A673 (cell line): ENCODE measurements around the gene PML. TPM values are rescaled to one million over a fixed set of nuclear protein-coding genes. Genes with fewer than 3 reads are reported as not detected.

ENCODE experiments used
- BruUV-seq: library from RNA; stranded (reverse); fragments of 400-500 nt; replicated peaks from 2 replicates; lab custom pipeline; 2021; lab: Mats Ljungman, UMichigan
- CTCF ChIA-PET: fragments of 300-600 bp; sonication (Branson Sonifier 250); formaldehyde crosslinking; loops from one replicate; lab custom pipeline; 2022; ENCODE audit warnings: antibody characterized with exemption; lab: Charles Lee
- POLR2A ChIA-PET: fragments of 300-600 bp; sonication (Branson Sonifier 250); formaldehyde crosslinking; loops from one replicate; lab custom pipeline; 2022; ENCODE audit warnings: antibody characterized with exemption; ENCODE audit not compliant: low non-redundant PET; lab: Charles Lee
- DNase-seq: peaks from one replicate; pipeline ENCODE4 v3.0.0-alpha.2; 2015; ENCODE audit warnings: low spot score
- H3K27ac ChIP-seq: fragments of 200-600 bp; sonication (generic); 2 replicates; pipeline ENCODE4 v1.5.1; 2016; ENCODE audit warnings: mixed run types, low read depth, mild to moderate bottlenecking, mixed read lengths, antibody characterized with exemption, low read length; ENCODE audit not compliant: poor library complexity, severe bottlenecking
- H3K27me3 ChIP-seq: fragments of 200-600 bp; sonication (generic); replicated peaks from 2 replicates; pipeline ENCODE4 v1.6.1; 2017; ENCODE audit warnings: mixed run types, low read depth, mild to moderate bottlenecking, mixed read lengths, antibody characterized with exemption, low read length; ENCODE audit not compliant: insufficient read depth, poor library complexity
- H3K36me3 ChIP-seq: fragments of 200-600 bp; sonication (generic); 2 replicates; pipeline ENCODE4 v1.6.1; 2016; ENCODE audit warnings: mixed run types, mild to moderate bottlenecking, mixed read lengths, antibody characterized with exemption, low read length; ENCODE audit not compliant: insufficient read depth, poor library complexity, severe bottlenecking
- H3K4me1 ChIP-seq: fragments of 200-600 bp; sonication (generic); 2 replicates; pipeline ENCODE4 v1.6.1; 2017; ENCODE audit warnings: mixed run types, mild to moderate bottlenecking, mixed read lengths, antibody characterized with exemption, low read length; ENCODE audit not compliant: insufficient read depth, poor library complexity, severe bottlenecking
- H3K4me3 ChIP-seq: fragments of 200-600 bp; sonication (generic); 2 replicates; pipeline ENCODE4 v1.5.1; 2016; ENCODE audit warnings: low read depth, mixed run types, mild to moderate bottlenecking, mixed read lengths, low read length; ENCODE audit not compliant: poor library complexity, severe bottlenecking
- H3K9me3 ChIP-seq: fragments of 200-600 bp; sonication (generic); 2 replicates; pipeline ENCODE4 v1.6.1; 2016; ENCODE audit warnings: mixed run types, low read depth, mild to moderate bottlenecking, mixed read lengths, antibody characterized with exemption, low read length; ENCODE audit not compliant: poor library complexity, severe bottlenecking
- EZH2 ChIP-seq: fragments of 200-600 bp; sonication (generic); IDR thresholded peaks from 2 replicates; pipeline ENCODE4 v1.6.1; 2017; ENCODE audit warnings: borderline replicate concordance, low read depth, mild to moderate bottlenecking, mixed read lengths, antibody characterized with exemption, low read length; ENCODE audit not compliant: poor library complexity, severe bottlenecking
- intact Hi-C: fragments of 100-400 bp; cut with micrococcal nuclease; formaldehyde crosslinking; loops from one replicate; pipeline ENCODE4 v1.10.0; 2022; ENCODE audit not compliant: unreplicated experiment
- total RNA-seq: library from RNA; stranded (reverse); gene quantifications from 2 replicates; pipeline ENCODE4 v1.2.3, GENCODE V29; 2021
- TF ChIP-seq, protein P1 (sequence below): fragments of 300-800, 200-600 bp; sonication (generic); conservative IDR thresholded peaks from 2 replicates; pipeline ENCODE4 v1.5.1; 2017; ENCODE audit warnings: low read depth, mild to moderate bottlenecking, antibody characterized with exemption, low read length, moderate library complexity, mixed read lengths

The PML gene
- total RNA-seq, 1 experiment from 2014 or later: 40.0 TPM

DNA sequence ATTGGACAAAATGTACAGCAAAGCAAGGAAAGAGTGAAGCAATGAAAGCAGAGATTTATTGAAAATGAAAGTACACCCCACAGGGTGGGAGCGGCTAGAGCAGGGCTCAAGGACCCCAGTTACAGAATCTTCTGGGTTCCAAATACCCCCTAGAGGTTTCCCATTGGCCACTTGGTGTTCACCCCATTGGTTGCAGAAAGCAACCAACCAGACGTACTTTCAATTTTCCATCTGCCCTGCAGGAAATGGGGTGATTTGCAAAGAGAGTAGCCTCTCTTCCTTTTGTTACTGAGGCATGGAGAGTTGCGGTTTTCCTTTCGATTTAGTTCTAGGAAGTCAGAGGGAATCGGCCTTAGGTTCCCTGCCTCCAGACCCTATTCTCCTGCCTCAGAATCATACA, 2.4 kb downstream of the PML start:
- peak overlapping the region; percentile 43 for H3K27ac ChIP-seq
- POLR2A ChIA-PET: no interaction called here
- no TSS peak for BruUV-seq

DNA sequence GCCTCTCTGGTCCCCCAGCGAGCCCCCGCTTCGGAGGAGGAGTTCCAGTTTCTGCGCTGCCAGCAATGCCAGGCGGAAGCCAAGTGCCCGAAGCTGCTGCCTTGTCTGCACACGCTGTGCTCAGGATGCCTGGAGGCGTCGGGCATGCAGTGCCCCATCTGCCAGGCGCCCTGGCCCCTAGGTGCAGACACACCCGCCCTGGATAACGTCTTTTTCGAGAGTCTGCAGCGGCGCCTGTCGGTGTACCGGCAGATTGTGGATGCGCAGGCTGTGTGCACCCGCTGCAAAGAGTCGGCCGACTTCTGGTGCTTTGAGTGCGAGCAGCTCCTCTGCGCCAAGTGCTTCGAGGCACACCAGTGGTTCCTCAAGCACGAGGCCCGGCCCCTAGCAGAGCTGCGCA, 3.5 kb downstream of the PML start:
- no peaks in the 10 kb centered on the region for H3K9me3 ChIP-seq
- TF ChIP-seq EZH2: no peak
- TF ChIP-seq, protein P1, sequence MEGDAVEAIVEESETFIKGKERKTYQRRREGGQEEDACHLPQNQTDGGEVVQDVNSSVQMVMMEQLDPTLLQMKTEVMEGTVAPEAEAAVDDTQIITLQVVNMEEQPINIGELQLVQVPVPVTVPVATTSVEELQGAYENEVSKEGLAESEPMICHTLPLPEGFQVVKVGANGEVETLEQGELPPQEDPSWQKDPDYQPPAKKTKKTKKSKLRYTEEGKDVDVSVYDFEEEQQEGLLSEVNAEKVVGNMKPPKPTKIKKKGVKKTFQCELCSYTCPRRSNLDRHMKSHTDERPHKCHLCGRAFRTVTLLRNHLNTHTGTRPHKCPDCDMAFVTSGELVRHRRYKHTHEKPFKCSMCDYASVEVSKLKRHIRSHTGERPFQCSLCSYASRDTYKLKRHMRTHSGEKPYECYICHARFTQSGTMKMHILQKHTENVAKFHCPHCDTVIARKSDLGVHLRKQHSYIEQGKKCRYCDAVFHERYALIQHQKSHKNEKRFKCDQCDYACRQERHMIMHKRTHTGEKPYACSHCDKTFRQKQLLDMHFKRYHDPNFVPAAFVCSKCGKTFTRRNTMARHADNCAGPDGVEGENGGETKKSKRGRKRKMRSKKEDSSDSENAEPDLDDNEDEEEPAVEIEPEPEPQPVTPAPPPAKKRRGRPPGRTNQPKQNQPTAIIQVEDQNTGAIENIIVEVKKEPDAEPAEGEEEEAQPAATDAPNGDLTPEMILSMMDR: no peak
- ChIA-PET CTCF (no interaction called here), POLR2A (no interaction called here)
- H3K27ac ChIP-seq: no peak overlapping the region
- peaks cover 16% of the 10 kb centered on the region for H3K4me1 ChIP-seq
- DNase-seq: no peak
- no peaks in the 10 kb centered on the region for H3K27me3 ChIP-seq
- no peak overlapping the region for H3K4me3 ChIP-seq
- H3K36me3 ChIP-seq: peaks cover 4% of the 10 kb centered on the region
- BruUV-seq: no TSS peak
- intact Hi-C loops: no loop called here

More for the DNA sequence above, 2.4 kb downstream of the PML start:
- peak overlapping the region; percentile 80 for H3K4me3 ChIP-seq
- CTCF ChIA-PET: no interaction called here
- H3K27me3 ChIP-seq: no peaks in the 10 kb centered on the region
- peak; percentile 66 for DNase-seq
- peaks cover 4% of the 10 kb centered on the region for H3K36me3 ChIP-seq
- intact Hi-C loops: no loop called here
- peaks cover 20% of the 10 kb centered on the region for H3K4me1 ChIP-seq
- no peaks in the 10 kb centered on the region for H3K9me3 ChIP-seq
- no peak for TF ChIP-seq EZH2
- TF ChIP-seq, protein P1: no peak

DNA sequence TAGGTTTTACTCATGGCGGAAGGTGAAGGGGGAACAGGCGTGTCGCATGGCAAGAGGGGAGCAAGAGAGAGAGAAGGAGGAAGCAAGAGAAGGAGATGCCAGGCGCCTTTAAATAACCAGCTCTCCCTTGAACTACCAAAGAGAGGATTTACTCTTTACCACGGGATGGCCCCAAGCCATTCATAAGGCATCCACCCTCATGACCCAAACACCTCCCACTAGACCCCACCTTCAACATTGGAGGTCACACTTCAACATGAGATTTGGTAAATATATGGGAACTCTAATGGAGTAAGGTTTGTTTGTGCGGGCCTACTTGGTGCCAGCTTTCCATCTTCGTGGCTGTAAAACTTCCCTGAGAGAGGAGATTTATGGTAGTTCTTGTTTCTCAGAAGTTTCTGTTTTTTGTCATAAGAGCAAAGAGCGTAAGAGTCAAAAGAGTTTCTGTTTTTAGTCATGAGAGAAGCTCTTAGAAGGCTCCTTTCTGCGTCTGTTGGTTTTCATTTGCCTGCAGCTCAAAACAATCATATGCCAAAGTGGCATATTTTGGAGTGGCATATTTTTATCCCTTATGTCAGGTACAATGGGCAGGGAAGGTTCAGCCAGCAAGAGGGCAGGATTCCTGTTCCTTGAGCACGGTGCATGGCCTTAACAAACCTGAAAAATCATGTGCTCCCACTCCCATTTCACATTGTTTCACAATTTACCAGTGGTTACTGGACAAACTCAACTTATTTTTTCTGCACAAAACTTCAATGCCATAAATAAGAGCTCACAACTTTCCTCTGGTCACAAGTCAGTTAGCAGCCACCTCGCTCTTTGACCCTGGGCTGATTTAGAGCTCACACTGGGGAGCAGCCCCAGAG, 12.5 kb downstream of the PML start:
- BruUV-seq: no TSS peak
- Histone ChIP-seq H3K27ac (no peak overlapping the region), H3K36me3 (peaks cover 7% of the 10 kb centered on the region), H3K4me1 (no peaks in the 10 kb centered on the region), H3K4me3 (no peak overlapping the region), H3K27me3 (no peaks in the 10 kb centered on the region), H3K9me3 (no peaks in the 10 kb centered on the region)
- POLR2A ChIA-PET: no interaction called here
- TF ChIP-seq, protein P1: no peak
- no peak for TF ChIP-seq EZH2
- CTCF ChIA-PET: no interaction called here
- no peak for DNase-seq
- intact Hi-C loops: no loop called here
